ENCODE data around the gene SHBG.

GRCh38 chr17:7590743-7591142 is 39.2 kb upstream of the SHBG start:
- TF ChIP-seq CTCF (conservative IDR thresholded peaks at IDR 0.05; ENCODE audit: low read depth, low read length) (no peak), EZH2 (IDR thresholded peaks at IDR 0.05; ENCODE audit: borderline replicate concordance, low read depth, low read length, poor library complexity, severe bottlenecking) (no peak)

All from A673 (cell line).